ENCODE measurements around the gene C2orf68.

- TF ChIP-seq ARNTL (CRISPR knock-in tag; IDR thresholded peaks at IDR 0.05; ENCODE audit: borderline replicate concordance, low read depth): no peak
- TF ChIP-seq ZC3H10 (CRISPR knock-in tag; IDR thresholded peaks at IDR 0.05): no peak
- TF ChIP-seq RARB (CRISPR knock-in tag; IDR thresholded peaks at IDR 0.05): no peak
- no peak for TF ChIP-seq TSHZ2 (CRISPR knock-in tag; IDR thresholded peaks at IDR 0.05)
- no peak for TF ChIP-seq BACH2 (CRISPR knock-in tag; IDR thresholded peaks at IDR 0.05; ENCODE audit: borderline replicate concordance)
Measured at GRCh38 chr2:85631316-85631715, 19.4 kb upstream of the C2orf68 start.

Measured in SK-N-SH treated with all-trans-retinoic acid at 6 μM for 48 hours (cell line).